C4-2B (cell line): ENCODE results near the gene WDFY2.
"Not testable (repeated sequence)": the region's sequence is repeated elsewhere in the genome, so short reads cannot be mapped to it uniquely, and the experiment has no call there.

ENCODE experiments used
- H3K27ac ChIP-seq: fragments of 450-650 bp; 2 replicates; pipeline ENCODE4 v1.5.1; 2017
- ZFX ChIP-seq: fragments of 450-650 bp; IDR thresholded peaks from 2 replicates; pipeline ENCODE4 v1.6.1; 2017
- TF ChIP-seq, protein P1 (sequence below): fragments of 450-650 bp; conservative IDR thresholded peaks from 2 replicates; pipeline ENCODE4 v1.5.1; 2017; ENCODE audit warnings: mild to moderate bottlenecking

The WDFY2 gene

DNA sequence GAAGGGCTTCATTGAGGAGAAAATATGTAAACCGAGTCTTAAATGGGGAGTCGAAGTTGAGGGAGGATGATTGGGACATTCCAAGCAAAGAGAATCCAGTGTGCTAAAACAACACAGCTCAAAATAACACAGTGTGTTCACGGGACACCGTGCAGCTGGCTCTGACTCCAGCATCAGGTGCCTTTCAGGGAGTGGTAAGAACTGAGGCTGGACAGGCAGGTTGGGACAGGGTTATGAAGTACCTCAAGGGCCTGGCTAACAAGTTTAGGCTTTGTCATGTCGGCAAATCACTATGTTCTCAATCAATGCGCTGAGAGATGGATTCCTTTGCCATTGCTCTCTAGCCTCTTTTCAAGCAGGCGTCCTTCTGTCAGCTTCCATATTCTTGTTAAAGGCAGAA is 27.5 kb upstream of the WDFY2 start:
- no peak overlapping the region for H3K27ac ChIP-seq
- TF ChIP-seq, protein P1, sequence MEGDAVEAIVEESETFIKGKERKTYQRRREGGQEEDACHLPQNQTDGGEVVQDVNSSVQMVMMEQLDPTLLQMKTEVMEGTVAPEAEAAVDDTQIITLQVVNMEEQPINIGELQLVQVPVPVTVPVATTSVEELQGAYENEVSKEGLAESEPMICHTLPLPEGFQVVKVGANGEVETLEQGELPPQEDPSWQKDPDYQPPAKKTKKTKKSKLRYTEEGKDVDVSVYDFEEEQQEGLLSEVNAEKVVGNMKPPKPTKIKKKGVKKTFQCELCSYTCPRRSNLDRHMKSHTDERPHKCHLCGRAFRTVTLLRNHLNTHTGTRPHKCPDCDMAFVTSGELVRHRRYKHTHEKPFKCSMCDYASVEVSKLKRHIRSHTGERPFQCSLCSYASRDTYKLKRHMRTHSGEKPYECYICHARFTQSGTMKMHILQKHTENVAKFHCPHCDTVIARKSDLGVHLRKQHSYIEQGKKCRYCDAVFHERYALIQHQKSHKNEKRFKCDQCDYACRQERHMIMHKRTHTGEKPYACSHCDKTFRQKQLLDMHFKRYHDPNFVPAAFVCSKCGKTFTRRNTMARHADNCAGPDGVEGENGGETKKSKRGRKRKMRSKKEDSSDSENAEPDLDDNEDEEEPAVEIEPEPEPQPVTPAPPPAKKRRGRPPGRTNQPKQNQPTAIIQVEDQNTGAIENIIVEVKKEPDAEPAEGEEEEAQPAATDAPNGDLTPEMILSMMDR, result no peak
- no peak for TF ChIP-seq ZFX

DNA sequence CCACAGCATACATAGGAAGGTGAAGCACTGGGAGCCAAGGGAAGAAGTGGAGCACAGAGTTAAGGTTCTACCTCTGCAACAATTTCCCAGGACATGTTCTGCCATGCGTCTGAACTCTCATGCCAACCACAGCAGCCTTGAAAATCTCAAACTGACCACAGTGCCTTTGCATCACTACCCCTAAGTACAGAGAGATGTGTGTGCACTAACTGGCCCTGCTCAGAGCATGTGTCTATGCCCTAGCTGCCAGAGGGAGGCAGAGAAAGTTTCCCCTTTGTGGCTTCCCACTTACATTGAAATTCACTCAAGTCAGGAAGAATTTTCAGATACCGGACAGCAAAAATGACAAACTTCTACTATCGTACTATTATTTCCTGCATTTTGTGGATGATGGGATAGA is 26.8 kb upstream of the WDFY2 start:
- TF ChIP-seq ZFX, result no peak
- TF ChIP-seq, protein P1, result no peak
- no peak overlapping the region for H3K27ac ChIP-seq

DNA sequence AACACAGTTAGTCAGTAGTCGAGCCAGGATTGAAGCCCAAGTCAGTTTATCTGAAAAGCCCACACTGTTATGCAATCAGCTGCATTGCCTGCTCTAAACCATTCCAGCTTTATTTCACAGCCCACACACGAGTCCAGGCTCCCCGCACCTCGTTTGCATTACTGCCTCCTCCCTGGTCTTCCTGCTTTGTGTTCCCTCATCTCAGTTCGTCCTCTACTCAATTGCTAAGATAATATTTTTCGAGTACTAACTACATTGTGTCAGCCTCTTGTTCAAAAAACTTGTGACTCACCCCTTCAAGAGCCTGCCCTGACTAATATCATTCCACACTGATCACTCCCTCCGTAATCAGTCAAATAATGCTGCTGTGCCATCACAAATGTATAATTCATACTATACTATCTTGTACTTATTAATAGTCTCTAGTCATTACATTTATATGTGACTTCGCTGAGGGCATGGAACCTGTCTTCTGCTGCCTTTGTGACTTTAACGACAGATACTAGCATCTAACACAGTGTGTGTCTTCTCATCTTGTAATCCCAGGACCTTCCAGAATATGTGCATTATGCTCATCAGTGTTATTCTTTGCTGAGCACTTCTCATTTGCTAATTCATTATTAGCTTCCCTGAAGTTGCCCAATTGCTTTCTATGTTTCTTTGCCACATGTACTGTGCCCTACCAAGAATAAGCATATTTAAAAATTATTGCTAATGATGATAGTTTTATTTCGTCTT is 26.2 kb upstream of the WDFY2 start:
- no peak overlapping the region for H3K27ac ChIP-seq
- TF ChIP-seq ZFX, result no peak
- TF ChIP-seq, protein P1, result no peak

DNA sequence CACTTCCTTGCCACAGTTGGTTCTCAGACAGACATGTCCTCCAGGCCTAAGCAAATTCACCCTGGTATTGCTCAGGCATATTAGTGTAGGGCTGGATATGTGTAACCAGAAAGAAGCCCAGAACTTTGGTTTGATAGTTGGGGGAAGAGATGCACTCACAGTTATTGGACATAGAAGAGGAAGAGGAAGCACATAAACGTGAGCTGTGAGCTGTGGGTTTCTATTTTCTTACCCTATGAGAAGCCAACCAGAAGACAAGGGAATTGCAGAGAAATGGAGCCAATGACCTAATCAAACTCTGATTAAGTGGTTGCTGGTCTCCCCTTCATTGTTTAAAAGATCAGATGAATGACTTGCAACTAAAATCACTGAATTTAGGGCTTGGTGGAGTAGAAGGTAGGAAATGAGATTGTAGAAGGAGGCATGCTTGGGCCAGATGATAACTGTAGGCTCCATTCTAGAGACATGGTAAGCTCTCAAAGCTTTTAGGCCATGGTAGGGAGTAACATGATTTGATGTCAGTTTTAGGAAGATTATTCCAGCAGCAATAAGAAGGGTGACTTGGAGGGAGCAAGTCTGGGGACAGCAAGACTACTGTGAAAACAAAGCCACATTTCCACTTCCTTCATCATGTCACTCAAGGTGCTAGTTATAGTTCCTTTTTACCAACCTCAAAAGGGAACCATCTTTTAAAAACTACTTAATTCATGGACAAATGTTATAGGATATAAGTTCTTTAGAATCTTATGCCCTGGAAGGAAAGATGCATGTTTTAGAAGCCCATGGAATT is 24.1 kb upstream of the WDFY2 start:
- TF ChIP-seq ZFX, result no peak
- TF ChIP-seq, protein P1, result no peak
- H3K27ac ChIP-seq, result no peak overlapping the region

DNA sequence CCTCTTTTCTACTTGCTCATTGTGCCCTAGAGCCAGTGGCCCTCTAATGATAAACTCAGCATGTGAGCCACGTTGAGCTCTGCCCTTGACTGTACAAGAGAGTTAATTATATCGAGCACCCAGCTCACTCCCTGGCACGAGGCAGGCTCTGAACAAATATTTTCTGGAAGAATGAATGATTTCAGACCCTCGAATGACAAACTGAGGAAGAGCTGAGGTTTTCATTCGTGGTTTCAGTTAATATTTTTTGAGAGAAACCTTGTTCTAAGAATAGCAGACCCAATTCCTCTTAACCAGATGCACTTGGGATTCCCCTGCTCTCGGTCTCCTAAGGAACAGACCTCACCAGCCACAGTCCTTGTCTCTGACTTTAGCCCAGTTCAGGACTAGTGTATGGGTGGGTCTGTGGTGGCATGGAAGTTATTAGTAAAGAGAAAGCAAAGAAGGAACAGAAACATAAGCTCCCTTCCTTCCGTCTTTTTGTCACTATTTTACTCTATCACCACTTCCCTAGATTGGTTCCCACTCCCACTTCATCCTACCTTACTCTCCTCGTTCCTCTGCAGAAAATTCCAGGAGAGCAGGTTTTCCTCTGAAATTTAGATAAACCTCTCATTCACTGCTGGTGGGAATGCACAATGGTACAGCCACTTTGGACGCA is 22.1 kb upstream of the WDFY2 start:
- TF ChIP-seq, protein P1, result no peak
- no peak for TF ChIP-seq ZFX
- H3K27ac ChIP-seq, result no peak overlapping the region

DNA sequence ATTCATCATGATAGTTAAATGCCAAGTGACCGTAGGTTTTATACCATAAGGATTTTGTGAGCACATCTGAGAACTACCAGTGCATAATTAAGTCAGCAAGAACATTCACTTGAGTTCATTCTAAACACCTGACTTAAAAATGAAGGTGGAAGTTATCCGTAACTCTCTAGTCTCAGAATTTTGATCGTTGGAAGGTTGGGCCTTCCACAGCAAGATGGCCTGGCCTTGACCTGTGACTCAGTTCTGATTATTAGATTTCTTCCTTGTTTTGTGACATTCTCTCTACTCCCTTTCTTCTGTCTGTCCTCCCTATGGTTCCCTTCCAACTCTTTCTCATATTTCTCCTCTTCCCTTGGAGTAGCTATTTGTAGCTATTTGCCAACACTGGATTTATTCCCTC is 20.0 kb upstream of the WDFY2 start:
- H3K27ac ChIP-seq, result no peak overlapping the region
- TF ChIP-seq, protein P1, result no peak
- TF ChIP-seq ZFX, result no peak

DNA sequence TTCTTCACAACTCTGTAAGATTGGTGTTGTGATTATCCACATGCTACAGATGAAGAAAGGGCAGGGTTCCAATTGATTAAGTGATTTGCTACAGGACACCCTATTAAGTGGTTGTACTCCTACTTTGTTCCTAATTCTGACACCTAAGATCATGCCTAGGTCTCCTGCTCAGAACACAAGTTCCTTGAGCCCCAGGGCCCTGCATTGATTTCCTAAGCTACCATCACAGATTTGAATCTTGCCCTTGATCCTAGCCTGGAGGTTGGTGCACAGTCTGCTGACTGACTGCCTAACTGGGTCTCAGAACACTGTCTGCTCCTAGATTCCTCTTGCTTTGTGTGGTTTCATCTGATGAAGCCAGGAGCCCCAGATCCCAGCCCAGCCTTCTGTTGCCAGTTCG is 19.6 kb upstream of the WDFY2 start:
- 0 out of 2 replicates have a peak overlapping the region, but pooled peaks have one; percentile 9 for H3K27ac ChIP-seq
- TF ChIP-seq ZFX, result no peak
- TF ChIP-seq, protein P1, result no peak

DNA sequence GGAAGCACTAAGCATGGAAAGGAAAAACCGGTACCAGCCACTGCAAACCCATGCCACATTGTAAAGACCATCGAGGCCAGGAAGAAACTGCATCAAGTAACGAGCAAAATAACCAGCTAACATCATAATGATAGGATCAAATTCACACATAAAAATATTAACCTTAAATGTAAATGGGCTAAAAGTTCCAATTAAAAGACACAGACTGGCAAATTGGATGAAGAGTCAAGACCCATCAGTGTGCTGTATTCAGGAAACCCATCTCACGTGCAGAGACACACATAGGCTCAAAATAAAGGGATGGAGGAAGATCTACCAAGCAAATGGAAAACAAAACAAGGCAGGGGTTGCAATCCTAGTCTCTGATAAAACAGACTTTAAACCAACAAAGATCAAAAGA is 15.3 kb upstream of the WDFY2 start:
- not testable (repeated sequence) for H3K27ac ChIP-seq
